OCI-LY1 (cell line): Measurements from ENCODE around the gene TPPP.
A peak's percentile ranks its signal among the peaks of the same experiment; 100 is the strongest.
"Not testable (repeated sequence)": the region's sequence is repeated elsewhere in the genome, so short reads cannot be mapped to it uniquely, and the experiment has no call there.

Source experiments
- H2AFZ ChIP-seq: fragments of 200-600 bp; sonication (generic), shearing (Covaris generic); 2 replicates; pipeline ENCODE4 v1.6.0; 2014; ENCODE audit warnings: antibody characterized with exemption, mild to moderate bottlenecking, low read length
- H3F3A ChIP-seq: fragments of 200-600 bp; sonication (generic), shearing (Covaris generic); 2 replicates; pipeline ENCODE4 v1.6.0; 2014; ENCODE audit warnings: mild to moderate bottlenecking, antibody characterized with exemption, low read length, moderate library complexity; ENCODE audit not compliant: insufficient read depth
- H3K27ac ChIP-seq: fragments of 200-600 bp; sonication (generic); 2 replicates; pipeline ENCODE4 v1.5.1; 2014; ENCODE audit warnings: low read length, mixed run types, mild to moderate bottlenecking, low read depth; ENCODE audit not compliant: poor library complexity, severe bottlenecking
- H3K27me3 ChIP-seq: fragments of 200-600 bp; sonication (generic); 2 replicates; pipeline ENCODE4 v1.6.0; 2014; ENCODE audit warnings: antibody characterized with exemption, mild to moderate bottlenecking, low read length, moderate library complexity; ENCODE audit not compliant: insufficient read depth
- H3K36me3 ChIP-seq: fragments of 200-600 bp; sonication (generic); 2 replicates; pipeline ENCODE4 v1.6.1; 2014; ENCODE audit warnings: mild to moderate bottlenecking, antibody characterized with exemption, low read length, moderate library complexity, mixed read lengths; ENCODE audit not compliant: insufficient read depth
- H3K4me1 ChIP-seq: fragments of 200-600 bp; sonication (generic); 2 replicates; pipeline ENCODE4 v1.5.1; 2014; ENCODE audit warnings: mild to moderate bottlenecking, low read length, moderate library complexity; ENCODE audit not compliant: insufficient read depth, severe bottlenecking
- H3K4me2 ChIP-seq: fragments of 200-600 bp; sonication (generic), shearing (Covaris generic); 2 replicates; pipeline ENCODE4 v1.6.1; 2014; ENCODE audit warnings: low read length
- H3K4me3 ChIP-seq: fragments of 200-600 bp; sonication (generic); 2 replicates; pipeline ENCODE4 v1.5.1; 2014; ENCODE audit warnings: low read length, low read depth, mild to moderate bottlenecking, mixed read lengths; ENCODE audit not compliant: poor library complexity, severe bottlenecking
- H3K79me2 ChIP-seq: fragments of 200-600 bp; shearing (Covaris generic); 2 replicates; pipeline ENCODE4 v1.6.1; 2016; ENCODE audit warnings: mixed run types, low read length, mixed read lengths; ENCODE audit not compliant: insufficient read depth
- H3K9ac ChIP-seq: fragments of 200-600 bp; sonication (generic), shearing (Covaris generic); 2 replicates; pipeline ENCODE4 v1.6.1; 2014; ENCODE audit warnings: mild to moderate bottlenecking, low read length, mixed read lengths
- H3K9me2 ChIP-seq: fragments of 200-600 bp; sonication (generic), shearing (Covaris generic); 2 replicates; pipeline ENCODE4 v1.6.1; 2014; ENCODE audit warnings: low read depth, mild to moderate bottlenecking, low read length, mixed read lengths
- H3K9me3 ChIP-seq: fragments of 200-600 bp; shearing (Covaris generic); 2 replicates; pipeline ENCODE4 v1.6.1; 2014; ENCODE audit warnings: low read length, mixed read lengths
- H4K20me1 ChIP-seq: fragments of 200-600 bp; sonication (generic), shearing (Covaris generic); 2 replicates; pipeline ENCODE4 v1.6.0; 2016; ENCODE audit warnings: mild to moderate bottlenecking, low read length; ENCODE audit not compliant: insufficient read depth
- CTCF ChIP-seq: fragments of 200-600 bp; sonication (generic), shearing (Covaris generic); IDR thresholded peaks from 2 replicates; pipeline ENCODE4 v1.5.1; 2017; ENCODE audit warnings: mild to moderate bottlenecking, antibody characterized with exemption, low read length, moderate library complexity, mixed read lengths
- EZH2 ChIP-seq: fragments of 200-600 bp; sonication (generic), shearing (Covaris generic); IDR thresholded peaks from 2 replicates; pipeline ENCODE4 v1.8.0; 2017; ENCODE audit warnings: borderline replicate concordance, mixed run types, mild to moderate bottlenecking, antibody characterized with exemption, low read length, moderate library complexity, mixed read lengths

TPPP gene

GRCh38 chr5:692529-693041 is 567 bp downstream of the TPPP start:
- H3K4me1 ChIP-seq, H2AFZ ChIP-seq: not testable (repeated sequence)
- H3K4me3 ChIP-seq: peak overlapping the region; percentile 59

GRCh38 chr5:691817-692528 is 1.2 kb downstream of the TPPP start:
- Histone ChIP-seq H3K4me2 (peak overlapping the region; percentile 69; the same call in 1 of the 2 replicates), H3K4me1 (peaks cover 5% of the 10 kb centered on the region), H3K27me3 (no peaks in the 10 kb centered on the region), H3K27ac (no peak overlapping the region), H2AFZ (no peak overlapping the region), H3K36me3 (no peaks in the 10 kb centered on the region), H4K20me1 (no peaks in the 10 kb centered on the region), H3K9ac (no peak overlapping the region), H3K79me2 (no peaks in the 10 kb centered on the region), H3F3A (no peaks in the 10 kb centered on the region), H3K4me3 (peak overlapping the region; percentile 59), H3K9me2 (no peaks in the 10 kb centered on the region), H3K9me3 (no peaks in the 10 kb centered on the region)
- TF ChIP-seq CTCF: no peak
- TF ChIP-seq EZH2: no peak

More at GRCh38 chr5:692529-693041, 567 bp downstream of the TPPP start:
- Histone ChIP-seq H3K4me2 (peak overlapping the region; percentile 69), H3K9ac (peak overlapping the region; percentile 35; the same call in 1 of the 2 replicates)
- H3F3A ChIP-seq, H3K9me2 ChIP-seq, H4K20me1 ChIP-seq, H3K79me2 ChIP-seq, H3K36me3 ChIP-seq, H3K27me3 ChIP-seq, H3K9me3 ChIP-seq, H3K27ac ChIP-seq: not testable (repeated sequence)

- H4K20me1 ChIP-seq, H3F3A ChIP-seq, H3K9me2 ChIP-seq, H3K4me2 ChIP-seq, H3K4me1 ChIP-seq, H3K9me3 ChIP-seq, H3K27me3 ChIP-seq, H3K79me2 ChIP-seq, H3K4me3 ChIP-seq, H2AFZ ChIP-seq, H3K9ac ChIP-seq, H3K27ac ChIP-seq, H3K36me3 ChIP-seq: not testable (repeated sequence)
Observed at GRCh38 chr5:691049-691448, 2.1 kb downstream of the TPPP start.

- H3K4me3 ChIP-seq, H4K20me1 ChIP-seq, H3K4me1 ChIP-seq, H3K4me2 ChIP-seq, H3F3A ChIP-seq, H2AFZ ChIP-seq, H3K9me3 ChIP-seq, H3K9ac ChIP-seq, H3K79me2 ChIP-seq, H3K36me3 ChIP-seq, H3K27ac ChIP-seq, H3K27me3 ChIP-seq, H3K9me2 ChIP-seq: not testable (repeated sequence)
Observed at GRCh38 chr5:690293-690692, 2.9 kb downstream of the TPPP start.

GRCh38 chr5:688348-689010 is 4.7 kb downstream of the TPPP start:
- not testable (repeated sequence) for H3K27me3 ChIP-seq, H3K36me3 ChIP-seq, H3F3A ChIP-seq, H4K20me1 ChIP-seq, H3K27ac ChIP-seq, H3K9ac ChIP-seq, H3K9me2 ChIP-seq, H2AFZ ChIP-seq, H3K9me3 ChIP-seq, H3K4me3 ChIP-seq, H3K4me2 ChIP-seq, H3K79me2 ChIP-seq, H3K4me1 ChIP-seq

- H3K4me3 ChIP-seq, H3K79me2 ChIP-seq, H3K9me3 ChIP-seq, H3K4me1 ChIP-seq, H3K27ac ChIP-seq, H3K27me3 ChIP-seq, H2AFZ ChIP-seq, H3K36me3 ChIP-seq, H3K9me2 ChIP-seq, H3F3A ChIP-seq, H3K4me2 ChIP-seq, H3K9ac ChIP-seq, H4K20me1 ChIP-seq: not testable (repeated sequence)
Observed at GRCh38 chr5:686936-687335, 6.2 kb downstream of the TPPP start.
